AG10803 (cell line): ENCODE data around the gene WBP2NL.

Experiments
- DNase-seq: peaks from one replicate; pipeline ENCODE4 v3.0.0; 2010; ENCODE audit warnings: low read depth
- H3K4me3 ChIP-seq: 2 replicates; pipeline ENCODE4 v1.5.1; 2011; ENCODE audit warnings: mild to moderate bottlenecking, low read length, control low read depth
- CTCF ChIP-seq: conservative IDR thresholded peaks from 2 replicates; pipeline ENCODE4 v1.5.1; 2011; ENCODE audit warnings: mild to moderate bottlenecking, low read length, control low read depth, inconsistent platforms

Gene WBP2NL

GRCh38 chr22:41979423-41980250 lies 19.0 kb upstream of the WBP2NL start:
- no peak for TF ChIP-seq CTCF
- DNase-seq = no peak
- no peak overlapping the region for H3K4me3 ChIP-seq

- no peak for TF ChIP-seq CTCF
- H3K4me3 ChIP-seq = no peak overlapping the region
- DNase-seq = no peak
These were observed 15.7 kb upstream of the WBP2NL start for GRCh38 chr22:41982865-41983264.

- no peak overlapping the region for H3K4me3 ChIP-seq
- no peak for TF ChIP-seq CTCF
- DNase-seq = peak; percentile 82
These were observed 14.8 kb upstream of the WBP2NL start for GRCh38 chr22:41983513-41984405.

- no peak for DNase-seq
- H3K4me3 ChIP-seq = no peak overlapping the region
- TF ChIP-seq CTCF = no peak
These were observed 11.3 kb upstream of the WBP2NL start for GRCh38 chr22:41987276-41987675.

GRCh38 chr22:41989246-41989645 lies 9.3 kb upstream of the WBP2NL start:
- TF ChIP-seq CTCF = no peak
- no peak for DNase-seq
- H3K4me3 ChIP-seq = no peak overlapping the region

GRCh38 chr22:41991111-41991510 lies 7.5 kb upstream of the WBP2NL start:
- TF ChIP-seq CTCF = no peak
- H3K4me3 ChIP-seq = no peak overlapping the region
- DNase-seq = no peak
